ENCODE data around the gene SPO11.
A peak's percentile ranks its signal among the peaks of the same experiment; 100 is the strongest.

Gene SPO11

GRCh38 chr20:57329608-57330221, at the start of gene SPO11:
SPO11 (plus strand) TSS chr20:57329803; CDS start chr20:57329868, 65 bp downstream.
- peak; percentile 1 for DNase-seq

DNA sequence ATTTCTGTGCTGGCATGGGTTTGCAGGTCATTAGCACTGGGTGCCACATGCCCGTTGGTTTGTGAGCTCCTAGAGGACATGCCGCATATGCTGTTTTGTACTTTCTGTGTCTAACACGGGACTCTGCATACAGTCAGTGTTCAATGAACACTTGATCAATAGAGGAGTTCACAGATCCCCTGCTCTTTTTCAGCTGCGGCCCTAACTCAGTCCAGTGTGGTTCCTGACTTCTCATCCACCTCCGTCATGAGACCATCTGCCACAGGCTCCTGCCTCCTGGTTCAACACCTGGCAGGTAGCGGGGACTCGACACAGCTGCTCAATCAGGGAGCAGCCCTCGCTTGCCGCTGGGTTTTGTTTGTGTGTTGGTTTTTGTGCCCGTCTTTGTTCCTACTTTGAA, 49.4 kb upstream of the SPO11 start:
- no peak for DNase-seq

- DNase-seq = no peak
These were observed 47.7 kb upstream of the SPO11 start for GRCh38 chr20:57281900-57282299.

GRCh38 chr20:57282670-57283361, 46.8 kb upstream of the SPO11 start:
- no peak for DNase-seq

GRCh38 chr20:57283860-57284259, 45.7 kb upstream of the SPO11 start:
- no peak for DNase-seq

GRCh38 chr20:57287007-57287880, 42.4 kb upstream of the SPO11 start:
- no peak for DNase-seq

DNA sequence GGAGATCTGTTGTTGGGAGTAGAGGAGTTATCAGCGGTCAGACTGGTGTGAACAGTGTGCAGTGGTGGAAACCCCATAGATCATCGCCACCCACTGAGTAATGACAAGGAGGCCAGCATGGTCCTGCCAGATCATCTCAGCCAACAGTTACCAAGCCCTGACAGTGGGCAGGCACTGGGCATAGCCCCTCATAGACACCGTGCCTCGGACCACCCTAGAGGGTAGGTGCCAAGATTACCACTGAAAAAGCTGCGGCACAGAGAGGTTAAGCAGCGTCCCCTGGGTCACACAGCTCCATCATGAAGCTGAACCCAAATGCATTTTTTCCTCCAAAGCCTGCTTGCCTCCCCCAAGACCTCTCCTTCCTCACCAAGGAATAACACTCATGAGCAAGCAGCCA, 41.7 kb upstream of the SPO11 start:
- no peak for DNase-seq

- no peak for DNase-seq
These were observed 40.8 kb upstream of the SPO11 start for GRCh38 chr20:57288651-57289277.

DNA sequence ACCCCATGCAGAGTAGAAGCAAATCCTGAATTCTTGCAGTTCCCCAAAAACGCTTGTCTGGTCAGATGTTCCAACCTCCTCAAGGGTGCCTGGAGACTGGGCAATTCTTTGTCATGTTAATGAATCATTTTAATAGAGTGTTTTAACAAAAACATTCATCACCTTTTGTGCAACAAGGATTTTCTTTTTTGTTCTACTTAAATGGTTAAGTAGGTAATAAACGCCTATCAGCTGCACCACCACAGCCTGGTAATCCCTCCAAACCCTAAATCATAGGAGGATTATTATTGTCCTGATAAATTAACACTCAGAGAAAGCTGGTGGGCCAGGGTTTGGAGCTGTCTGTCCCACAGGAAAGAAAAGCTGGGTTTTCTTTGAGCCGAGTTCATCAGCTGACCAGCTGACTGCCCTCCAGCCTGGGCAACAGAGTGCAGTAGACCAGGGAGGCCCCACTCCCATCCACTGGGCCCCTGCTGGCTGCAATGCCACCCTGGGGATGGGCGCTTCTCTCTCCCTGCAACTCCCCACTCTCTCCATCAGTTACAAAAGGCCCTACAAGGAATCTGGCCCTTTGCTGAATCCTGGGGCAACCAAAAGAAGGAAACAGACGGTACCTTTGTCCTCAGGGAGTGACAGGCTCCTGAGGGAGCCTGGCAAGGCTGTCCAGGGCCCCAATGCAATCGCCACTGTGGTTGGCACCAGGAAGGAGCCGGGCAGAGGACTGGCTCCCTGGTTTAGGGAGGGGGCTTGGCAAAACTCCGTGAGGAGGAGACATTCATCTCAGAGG, 40.0 kb upstream of the SPO11 start:
- no peak for DNase-seq

GRCh38 chr20:57290178-57290484, 39.5 kb upstream of the SPO11 start:
- DNase-seq = no peak

DNA sequence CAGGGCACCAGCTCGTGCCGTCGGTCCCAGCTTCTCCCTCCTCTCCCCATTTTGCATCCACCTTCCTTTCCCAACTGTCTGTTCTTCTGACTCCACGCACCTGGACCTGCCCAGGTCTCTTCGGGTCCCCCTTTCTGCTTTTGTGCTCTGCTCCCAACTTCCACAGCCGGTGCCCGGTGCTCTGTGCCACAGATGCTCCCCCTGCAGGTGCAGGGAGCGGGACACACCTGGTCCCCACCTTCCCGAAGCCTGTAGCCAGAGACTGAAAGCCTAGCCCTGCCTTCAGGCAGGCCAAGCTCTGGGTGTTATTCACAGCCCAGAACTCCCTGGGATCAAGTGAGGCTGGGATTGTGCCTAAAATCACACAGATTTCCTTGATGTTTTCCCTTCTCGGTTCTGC, 38.6 kb upstream of the SPO11 start:
- DNase-seq = no peak

DNA sequence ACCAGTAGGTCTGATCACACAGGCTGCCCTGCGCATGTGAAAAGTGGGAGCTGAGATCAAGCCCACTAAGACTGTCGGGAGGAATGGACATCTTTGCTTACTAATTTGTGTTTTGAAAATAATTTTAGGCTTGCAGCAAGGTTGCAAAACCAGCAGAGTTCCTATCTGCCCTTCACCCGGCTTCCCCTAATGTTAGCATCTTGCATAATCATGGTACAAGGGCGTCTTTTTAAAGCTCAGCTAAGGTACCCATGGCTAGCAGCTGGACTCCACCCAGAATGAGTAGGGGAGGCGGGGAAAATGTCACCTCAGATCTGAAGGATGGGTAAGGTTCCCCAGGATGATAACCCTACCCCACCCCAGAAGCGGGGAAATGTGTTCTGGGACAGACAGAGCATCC, 37.9 kb upstream of the SPO11 start:
- no peak for DNase-seq

DNA sequence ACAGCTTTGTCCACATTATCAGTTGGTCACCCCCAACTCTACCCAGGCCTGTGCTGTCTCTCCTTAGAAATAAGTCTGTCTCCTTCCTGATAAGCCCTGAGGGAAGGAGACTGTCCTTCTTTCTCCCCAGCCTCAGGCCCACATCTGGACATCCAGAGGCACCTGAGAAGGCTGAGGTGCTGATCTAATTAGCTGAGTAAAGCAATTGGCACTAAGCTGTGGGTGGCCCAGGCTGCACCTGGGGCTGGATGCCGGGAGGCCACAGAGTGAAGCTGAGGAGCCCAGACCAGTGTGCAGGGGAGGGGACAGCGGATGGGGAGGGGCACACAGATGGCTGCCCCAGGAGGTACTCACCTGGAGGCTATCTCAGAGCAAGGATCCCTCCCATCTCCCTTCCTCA, 37.0 kb upstream of the SPO11 start:
- no peak for DNase-seq

DNA sequence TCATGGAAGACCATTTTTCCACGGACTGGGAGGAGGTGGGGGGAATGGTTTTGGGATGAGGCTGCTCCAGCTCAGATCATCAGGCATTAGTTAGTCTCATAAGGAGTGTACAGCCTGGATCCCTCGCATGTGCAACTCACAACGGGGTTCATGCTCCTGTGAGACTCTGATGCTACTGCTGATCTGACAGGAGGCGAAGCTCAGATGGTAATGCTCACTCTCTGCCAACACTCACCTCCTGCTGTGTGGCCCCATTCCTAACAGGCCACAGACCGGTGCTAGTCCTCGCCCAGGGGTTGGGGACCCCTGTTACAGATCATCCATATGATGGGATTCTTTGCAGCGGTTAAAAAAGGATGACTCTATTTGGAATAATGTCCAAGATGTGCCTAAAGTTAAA, 35.6 kb upstream of the SPO11 start:
- DNase-seq = no peak

GRCh38 chr20:57294550-57294949, 35.1 kb upstream of the SPO11 start:
- DNase-seq = no peak

- no peak for DNase-seq
These were observed 31.1 kb upstream of the SPO11 start for GRCh38 chr20:57298457-57298856.

- no peak for DNase-seq
These were observed 28.6 kb upstream of the SPO11 start for GRCh38 chr20:57301026-57301425.

DNA sequence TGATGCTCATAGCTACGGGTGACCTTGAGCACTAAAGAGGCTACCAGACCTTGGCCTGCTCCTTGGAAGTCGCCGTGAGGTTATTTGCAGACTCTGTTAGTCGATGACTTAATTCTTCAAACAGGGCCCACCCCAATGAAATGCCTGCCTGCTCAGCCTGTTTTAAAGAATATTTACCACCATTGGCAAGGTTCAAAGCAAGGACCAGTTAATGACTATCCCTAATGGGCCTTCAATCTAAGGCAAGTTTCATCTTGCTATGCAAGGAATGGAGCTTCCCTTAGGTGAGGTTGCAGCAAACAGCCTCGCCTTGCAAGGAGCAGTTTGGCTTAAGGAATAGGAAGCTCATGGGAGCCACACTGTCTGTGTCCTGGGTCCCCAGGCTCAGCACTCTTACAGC, 22.9 kb upstream of the SPO11 start:
- no peak for DNase-seq

- no peak for DNase-seq
These were observed 20.9 kb upstream of the SPO11 start for GRCh38 chr20:57308451-57309271.

- no peak for DNase-seq
These were observed 20.0 kb upstream of the SPO11 start for GRCh38 chr20:57309544-57310115.

GRCh38 chr20:57310821-57311514, 18.6 kb upstream of the SPO11 start:
- DNase-seq = no peak

Measured in NCI-H1048 (cell line).